NB4 (cell line): ENCODE measurements around the gene NOTCH3.

Experiments
- DNase-seq: peaks from one replicate; pipeline ENCODE4 v3.0.0; 2010; ENCODE audit warnings: low read depth
- H3K4me3 ChIP-seq: one replicate; pipeline ENCODE4 v1.5.1; 2011; ENCODE audit warnings: mild to moderate bottlenecking, low read depth, low read length, moderate library complexity
- MYC ChIP-seq: IDR thresholded peaks from 2 replicates; pipeline ENCODE4 v1.6.1; 2011; ENCODE audit warnings: low read depth, low read length
- POLR2A ChIP-seq: IDR thresholded peaks from 2 replicates; pipeline ENCODE4 v1.6.1; 2011; ENCODE audit warnings: mild to moderate bottlenecking; ENCODE audit not compliant: insufficient read length; ENCODE audit errors: extremely low read depth
- TF ChIP-seq, protein P1 (sequence below): IDR thresholded peaks from 2 replicates; pipeline ENCODE4 v1.6.1; 2011; ENCODE audit warnings: low read depth, low read length
- TF ChIP-seq, protein P2 (sequence below): IDR thresholded peaks from one replicate; pipeline ENCODE4 v1.5.1; 2012; ENCODE audit warnings: low read depth, low read length

NOTCH3 gene

DNA sequence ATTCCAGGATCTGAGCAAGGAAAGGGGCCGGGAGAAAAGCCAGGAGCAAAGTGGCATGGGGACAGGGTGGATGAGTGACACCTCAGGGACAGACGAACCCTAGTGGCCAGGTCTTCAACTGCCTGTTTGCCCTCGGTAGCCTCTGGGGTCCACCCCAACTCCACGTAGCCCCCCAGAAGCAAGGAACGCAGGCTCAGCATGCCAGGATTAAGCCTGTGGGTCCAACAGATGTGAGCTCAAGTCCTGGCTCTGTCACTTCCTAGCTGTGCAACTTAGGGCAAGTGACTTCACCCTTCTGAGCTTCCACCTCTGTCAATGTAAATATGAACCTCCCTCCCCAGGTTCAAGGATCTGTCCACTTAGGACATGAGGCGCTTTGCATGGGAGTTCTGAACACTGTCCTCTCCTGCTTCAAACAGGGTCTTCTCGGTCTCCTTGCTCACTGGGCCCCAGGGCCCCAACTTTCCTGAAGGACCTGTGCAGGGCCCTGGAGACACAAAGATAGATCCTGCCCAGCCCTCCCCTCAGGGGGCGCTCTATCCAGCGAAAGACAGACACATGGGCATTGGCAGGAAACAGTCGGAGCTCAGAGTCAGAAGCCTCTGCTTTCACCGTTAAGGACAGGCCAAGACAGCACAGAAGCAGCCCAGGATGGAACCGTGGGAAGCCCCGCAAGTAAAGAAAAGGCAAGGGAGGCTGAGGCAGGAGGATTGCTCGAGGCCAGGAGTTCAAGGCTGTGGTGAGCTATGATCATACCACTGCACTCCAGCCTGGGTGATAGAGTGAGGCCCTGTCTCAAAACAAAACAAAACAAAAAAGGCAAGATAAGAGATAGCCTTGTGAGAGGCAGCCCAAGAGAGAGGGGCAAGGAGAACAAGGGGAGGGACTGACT lies 80.4 kb downstream of the NOTCH3 start:
- no peak overlapping the region for H3K4me3 ChIP-seq
- DNase-seq, result no peak
- TF ChIP-seq POLR2A (no peak), MYC (no peak)
- TF ChIP-seq, protein P1, sequence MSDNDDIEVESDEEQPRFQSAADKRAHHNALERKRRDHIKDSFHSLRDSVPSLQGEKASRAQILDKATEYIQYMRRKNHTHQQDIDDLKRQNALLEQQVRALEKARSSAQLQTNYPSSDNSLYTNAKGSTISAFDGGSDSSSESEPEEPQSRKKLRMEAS, result no peak

DNA sequence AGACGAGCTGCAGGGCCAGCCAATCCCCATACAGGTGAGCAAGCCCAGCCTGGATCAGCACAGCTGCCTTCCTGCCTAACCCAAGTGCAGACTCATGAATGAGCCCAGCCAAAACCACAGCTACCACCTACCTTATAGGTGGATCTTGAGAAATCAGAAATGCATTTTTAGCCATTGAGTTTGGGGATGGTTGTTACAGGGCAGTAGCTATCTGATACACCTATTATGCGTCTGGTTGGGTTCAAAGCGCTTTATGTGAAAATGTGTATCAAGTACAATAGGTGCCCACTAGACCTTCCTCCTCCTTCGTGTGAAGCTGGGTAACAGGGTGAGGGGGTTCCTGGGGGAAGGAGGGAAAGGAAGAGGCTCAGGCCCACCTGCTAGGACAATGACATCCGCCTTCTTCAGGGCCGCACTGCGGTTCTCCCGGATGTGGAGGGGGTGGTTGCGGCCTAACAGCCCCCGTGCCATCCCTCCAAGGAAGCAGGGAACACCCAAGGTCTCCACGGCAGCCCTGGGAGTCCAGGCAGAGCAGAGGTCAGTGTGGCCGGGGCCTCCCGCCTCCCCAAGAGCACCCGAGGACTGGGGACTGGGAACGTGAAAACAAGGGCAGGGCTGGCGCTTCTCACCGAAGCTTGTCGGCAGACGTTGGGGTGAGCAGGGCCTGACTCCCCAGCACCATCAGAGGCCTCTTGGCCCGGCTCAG lies 81.9 kb downstream of the NOTCH3 start:
- DNase-seq, result no peak
- TF ChIP-seq, protein P2, sequence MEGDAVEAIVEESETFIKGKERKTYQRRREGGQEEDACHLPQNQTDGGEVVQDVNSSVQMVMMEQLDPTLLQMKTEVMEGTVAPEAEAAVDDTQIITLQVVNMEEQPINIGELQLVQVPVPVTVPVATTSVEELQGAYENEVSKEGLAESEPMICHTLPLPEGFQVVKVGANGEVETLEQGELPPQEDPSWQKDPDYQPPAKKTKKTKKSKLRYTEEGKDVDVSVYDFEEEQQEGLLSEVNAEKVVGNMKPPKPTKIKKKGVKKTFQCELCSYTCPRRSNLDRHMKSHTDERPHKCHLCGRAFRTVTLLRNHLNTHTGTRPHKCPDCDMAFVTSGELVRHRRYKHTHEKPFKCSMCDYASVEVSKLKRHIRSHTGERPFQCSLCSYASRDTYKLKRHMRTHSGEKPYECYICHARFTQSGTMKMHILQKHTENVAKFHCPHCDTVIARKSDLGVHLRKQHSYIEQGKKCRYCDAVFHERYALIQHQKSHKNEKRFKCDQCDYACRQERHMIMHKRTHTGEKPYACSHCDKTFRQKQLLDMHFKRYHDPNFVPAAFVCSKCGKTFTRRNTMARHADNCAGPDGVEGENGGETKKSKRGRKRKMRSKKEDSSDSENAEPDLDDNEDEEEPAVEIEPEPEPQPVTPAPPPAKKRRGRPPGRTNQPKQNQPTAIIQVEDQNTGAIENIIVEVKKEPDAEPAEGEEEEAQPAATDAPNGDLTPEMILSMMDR, result no peak
- TF ChIP-seq, protein P1, result no peak
- TF ChIP-seq MYC, result no peak
- no peak for TF ChIP-seq POLR2A
- no peak overlapping the region for H3K4me3 ChIP-seq

DNA sequence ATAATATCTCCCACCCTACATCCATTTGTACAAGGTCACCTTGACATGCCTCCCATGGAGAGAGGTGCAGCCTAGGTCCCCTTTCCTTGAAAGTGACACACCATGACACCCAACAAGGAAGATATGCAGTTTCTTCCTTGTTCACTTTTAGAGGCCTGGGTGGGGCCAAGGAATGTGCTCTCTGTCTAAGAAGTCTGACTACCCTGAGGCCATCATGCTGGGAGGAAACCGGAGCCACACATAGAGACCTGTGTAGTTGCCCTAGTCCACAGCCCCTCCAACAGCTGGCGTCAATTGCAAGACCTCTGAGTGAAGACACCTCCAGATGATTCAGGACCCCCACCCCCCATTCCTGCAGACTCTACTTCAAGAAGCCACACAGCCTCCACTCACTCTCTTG lies 82.5 kb downstream of the NOTCH3 start:
- TF ChIP-seq MYC (no peak), POLR2A (no peak)
- TF ChIP-seq, protein P2, result no peak
- TF ChIP-seq, protein P1, result no peak
- no peak overlapping the region for H3K4me3 ChIP-seq
- no peak for DNase-seq

DNA sequence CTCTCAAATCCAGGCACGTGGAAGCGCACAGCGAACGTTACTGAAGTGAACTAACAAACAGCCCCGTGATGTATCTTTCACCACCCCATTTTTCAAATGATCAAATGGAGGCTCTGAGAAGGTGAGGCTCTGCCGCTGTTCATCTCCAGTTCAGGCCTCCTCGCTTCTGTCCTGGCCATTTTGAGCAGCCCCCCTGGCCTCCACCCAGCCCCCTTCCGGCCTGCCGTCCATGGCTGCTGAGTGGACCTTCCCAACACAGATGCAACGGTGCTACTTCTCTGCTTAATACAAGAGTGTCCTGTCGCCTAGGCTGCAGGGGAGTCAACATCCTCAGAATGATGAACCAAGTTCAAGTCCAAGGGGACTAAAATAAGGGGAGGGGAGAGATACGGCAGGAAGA lies 83.9 kb downstream of the NOTCH3 start:
- no peak overlapping the region for H3K4me3 ChIP-seq
- TF ChIP-seq, protein P1, result no peak
- TF ChIP-seq, protein P2, result no peak
- TF ChIP-seq MYC (no peak), POLR2A (no peak)
- DNase-seq, result no peak

DNA sequence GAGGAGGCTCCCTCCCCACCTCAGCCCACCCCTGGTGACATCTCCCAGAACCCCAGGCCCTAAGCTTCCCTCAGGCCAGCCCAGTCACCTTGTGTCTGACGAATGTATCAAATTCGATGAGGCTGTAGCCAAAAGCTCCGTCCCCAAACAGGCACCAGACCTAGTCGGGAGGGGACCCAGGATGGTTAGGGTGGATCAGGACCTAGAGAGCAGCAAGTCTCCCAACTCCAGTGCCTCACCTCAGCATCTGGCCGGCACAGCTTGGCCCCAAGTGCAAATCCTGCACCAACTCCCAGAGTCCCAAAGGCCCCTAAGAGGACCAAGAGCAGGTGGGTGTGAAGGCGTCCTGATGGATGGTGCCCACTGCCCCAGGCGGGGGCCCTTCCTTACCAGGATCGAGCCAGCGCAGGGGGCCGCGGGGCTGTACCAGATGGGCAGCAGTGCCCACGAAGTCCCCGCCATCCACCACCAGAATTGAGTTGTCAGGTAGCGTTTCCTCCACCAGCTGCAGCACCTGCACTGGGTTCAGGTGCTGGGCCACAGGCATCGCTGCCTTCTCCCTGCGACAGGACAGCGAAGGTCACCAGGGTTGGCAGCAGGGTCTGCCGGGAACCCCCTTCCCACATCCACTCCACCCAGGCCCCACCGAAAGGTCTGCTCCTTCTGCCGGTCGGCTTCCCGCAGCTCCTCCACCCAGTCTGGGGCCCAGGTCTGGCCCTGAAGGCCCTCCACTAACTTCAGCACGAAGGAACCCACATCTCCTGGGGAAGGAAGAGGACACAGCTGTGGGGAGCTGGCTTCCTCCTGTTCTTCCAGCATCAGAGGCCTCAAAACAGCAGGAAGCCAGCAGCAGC lies 84.8 kb downstream of the NOTCH3 start:
- DNase-seq, result no peak

More for the DNA sequence above, 84.8 kb downstream of the NOTCH3 start:
- TF ChIP-seq MYC, result no peak
- TF ChIP-seq, protein P1, result no peak
- TF ChIP-seq, protein P2, result no peak
- TF ChIP-seq POLR2A, result no peak
- no peak overlapping the region for H3K4me3 ChIP-seq
